Fibroblast of skin of scalp (primary cell): ENCODE data around the gene BAZ1B.
"Not testable (repeated sequence)": the region's sequence is repeated elsewhere in the genome, so short reads cannot be mapped to it uniquely, and the experiment has no call there.

ENCODE experiments used
- DNase-seq: peaks from one replicate; pipeline ENCODE4 v3.0.0-alpha.2; 2013

Gene BAZ1B

GRCh38 chr7:73443548-73444255 lies 78.4 kb downstream of the BAZ1B start:
- DNase-seq, result peak; percentile 59

GRCh38 chr7:73442903-73443500 lies 79.1 kb downstream of the BAZ1B start:
- DNase-seq, result no peak

- DNase-seq, result no peak
These were observed 79.7 kb downstream of the BAZ1B start for GRCh38 chr7:73442222-73442902.

DNA sequence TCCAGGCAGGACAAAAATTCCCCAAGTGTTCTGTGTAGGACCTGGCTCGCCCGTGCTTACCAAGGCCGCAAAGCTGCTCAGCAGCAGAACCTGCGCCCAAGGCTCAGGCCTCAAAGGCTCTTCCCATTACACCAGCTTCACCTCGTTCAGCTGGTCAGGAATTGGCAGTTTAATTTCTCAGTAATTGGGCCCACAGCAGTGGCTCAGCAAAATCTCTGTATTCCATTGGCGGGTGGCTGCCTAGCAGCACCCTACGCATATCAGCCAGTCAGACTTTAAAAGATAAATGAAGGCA lies 82.7 kb downstream of the BAZ1B start:
- DNase-seq, result no peak

GRCh38 chr7:73438547-73439409 lies 83.3 kb downstream of the BAZ1B start:
- no peak for DNase-seq

GRCh38 chr7:73437621-73438416 lies 84.3 kb downstream of the BAZ1B start:
- no peak for DNase-seq

- DNase-seq, result no peak
These were observed 85.0 kb downstream of the BAZ1B start for GRCh38 chr7:73437091-73437490.

GRCh38 chr7:73436031-73436929 lies 85.8 kb downstream of the BAZ1B start:
- peak; percentile 30 for DNase-seq

DNA sequence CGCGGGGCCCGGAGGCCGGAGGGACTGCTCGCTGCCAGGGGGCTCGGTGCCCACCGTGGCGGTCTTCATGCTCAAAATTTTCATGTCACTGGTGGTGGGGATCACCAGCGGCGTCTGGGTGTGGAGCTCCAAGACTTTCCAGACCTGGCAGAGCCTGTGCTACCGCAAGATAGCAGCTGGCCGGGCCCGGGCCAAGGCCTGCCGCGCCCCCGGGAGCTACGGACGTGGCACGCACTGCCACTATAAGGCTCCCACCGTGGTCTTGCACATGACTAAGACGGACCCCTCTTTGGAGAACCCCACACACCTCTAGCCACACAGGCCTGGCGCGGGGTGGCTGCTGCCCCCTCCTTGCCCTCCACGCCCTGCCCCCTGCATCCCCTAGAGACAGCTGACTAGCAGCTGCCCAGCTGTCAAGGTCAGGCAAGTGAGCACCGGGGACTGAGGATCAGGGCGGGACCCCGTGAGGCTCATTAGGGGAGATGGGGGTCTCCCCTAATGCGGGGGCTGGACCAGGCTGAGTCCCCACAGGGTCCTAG lies 86.6 kb downstream of the BAZ1B start:
- DNase-seq, result no peak

DNA sequence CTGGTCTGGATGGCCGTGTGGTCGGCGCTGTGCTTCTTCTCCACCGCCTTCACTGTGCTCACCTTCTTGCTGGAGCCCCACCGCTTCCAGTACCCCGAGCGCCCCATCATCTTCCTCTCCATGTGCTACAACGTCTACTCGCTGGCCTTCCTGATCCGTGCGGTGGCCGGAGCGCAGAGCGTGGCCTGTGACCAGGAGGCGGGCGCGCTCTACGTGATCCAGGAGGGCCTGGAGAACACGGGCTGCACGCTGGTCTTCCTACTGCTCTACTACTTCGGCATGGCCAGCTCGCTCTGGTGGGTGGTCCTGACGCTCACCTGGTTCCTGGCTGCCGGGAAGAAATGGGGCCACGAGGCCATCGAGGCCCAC lies 87.4 kb downstream of the BAZ1B start:
- DNase-seq, result no peak

DNA sequence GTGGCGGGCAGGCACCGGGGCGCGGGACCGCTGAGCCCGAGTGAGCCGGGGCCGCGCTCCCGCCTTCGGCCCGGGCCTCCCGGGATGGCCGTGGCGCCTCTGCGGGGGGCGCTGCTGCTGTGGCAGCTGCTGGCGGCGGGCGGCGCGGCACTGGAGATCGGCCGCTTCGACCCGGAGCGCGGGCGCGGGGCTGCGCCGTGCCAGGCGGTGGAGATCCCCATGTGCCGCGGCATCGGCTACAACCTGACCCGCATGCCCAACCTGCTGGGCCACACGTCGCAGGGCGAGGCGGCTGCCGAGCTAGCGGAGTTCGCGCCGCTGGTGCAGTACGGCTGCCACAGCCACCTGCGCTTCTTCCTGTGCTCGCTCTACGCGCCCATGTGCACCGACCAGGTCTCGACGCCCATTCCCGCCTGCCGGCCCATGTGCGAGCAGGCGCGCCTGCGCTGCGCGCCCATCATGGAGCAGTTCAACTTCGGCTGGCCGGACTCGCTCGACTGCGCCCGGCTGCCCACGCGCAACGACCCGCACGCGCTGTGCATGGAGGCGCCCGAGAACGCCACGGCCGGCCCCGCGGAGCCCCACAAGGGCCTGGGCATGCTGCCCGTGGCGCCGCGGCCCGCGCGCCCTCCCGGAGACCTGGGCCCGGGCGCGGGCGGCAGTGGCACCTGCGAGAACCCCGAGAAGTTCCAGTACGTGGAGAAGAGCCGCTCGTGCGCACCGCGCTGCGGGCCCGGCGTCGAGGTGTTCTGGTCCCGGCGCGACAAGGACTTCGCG lies 88.0 kb downstream of the BAZ1B start:
- peak; percentile 22 for DNase-seq

DNA sequence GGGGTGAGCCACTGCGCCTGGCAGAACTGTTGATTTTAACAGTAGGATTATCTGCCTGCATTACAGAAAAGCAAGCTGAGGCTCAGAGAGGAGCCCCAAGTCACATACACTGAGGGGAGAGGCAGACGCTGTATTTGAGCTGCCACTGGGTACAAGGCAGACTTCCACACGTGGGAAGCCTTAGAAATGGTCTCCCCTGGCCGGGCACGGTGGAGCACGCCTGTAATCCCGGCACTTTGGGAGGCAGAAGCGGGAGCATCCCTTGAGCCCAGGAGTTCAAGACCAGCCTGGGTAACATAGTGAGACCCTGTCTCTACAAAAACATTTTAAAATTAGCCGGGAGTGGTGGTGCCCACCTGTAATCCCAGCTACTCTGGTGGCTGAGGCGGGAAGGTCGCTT lies 89.4 kb downstream of the BAZ1B start:
- no peak for DNase-seq

DNA sequence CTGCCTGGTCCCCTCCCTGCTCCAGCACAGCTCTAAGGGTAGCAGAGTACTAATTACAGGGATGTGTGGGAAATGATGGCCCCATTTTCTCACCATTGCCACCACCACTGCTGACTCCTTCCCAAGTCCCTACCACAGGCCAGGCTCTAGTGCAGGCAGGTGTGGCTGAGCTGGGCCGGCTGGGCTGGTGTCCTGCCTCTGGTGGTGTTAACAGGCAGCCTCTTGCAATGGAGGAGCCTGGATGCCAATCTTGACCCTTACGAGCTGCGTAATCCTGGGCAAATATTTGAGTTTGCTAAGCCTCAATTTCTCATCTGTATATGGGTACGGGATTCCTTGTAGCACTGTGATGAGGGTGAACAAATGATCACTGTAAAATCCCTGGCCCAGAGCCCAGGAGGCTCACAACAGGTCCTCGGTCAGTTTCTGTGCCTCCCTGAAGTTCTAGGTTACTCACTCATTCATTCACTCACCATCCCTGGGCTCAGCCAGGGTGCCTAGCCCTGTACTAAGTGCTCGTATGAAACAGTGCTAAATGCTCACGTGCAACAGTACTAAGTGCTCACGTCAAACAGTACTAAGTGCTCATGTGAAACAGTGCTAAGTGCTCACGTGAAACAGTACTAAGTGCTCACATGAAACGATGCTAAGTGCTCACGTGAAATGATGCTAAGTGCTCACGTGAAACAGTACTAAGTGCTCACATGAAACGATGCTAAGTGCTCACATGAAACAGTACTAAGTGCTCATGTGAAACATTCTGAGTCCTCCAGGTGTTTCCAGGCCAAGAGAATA lies 90.9 kb downstream of the BAZ1B start:
- no peak for DNase-seq

DNA sequence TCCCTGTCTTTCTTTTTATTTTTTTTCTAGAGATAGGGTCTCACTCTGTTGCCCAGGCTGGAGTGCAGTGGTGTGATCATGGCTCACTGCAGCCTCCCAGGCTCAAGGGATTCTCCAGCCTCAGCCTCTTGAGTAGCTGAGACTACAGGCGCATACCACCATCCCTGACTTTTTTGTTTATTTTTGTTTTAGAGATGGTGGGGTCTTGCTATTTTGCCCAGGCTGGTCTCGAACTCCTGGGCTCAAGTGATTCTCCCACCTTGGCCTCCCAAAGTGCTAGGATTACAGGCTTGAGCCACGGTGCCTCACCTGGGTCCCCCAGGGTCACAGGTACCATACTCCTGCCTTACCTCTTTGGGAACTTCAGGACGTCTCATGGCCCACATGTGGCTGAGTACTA lies 91.6 kb downstream of the BAZ1B start:
- DNase-seq, result not testable (repeated sequence)

DNA sequence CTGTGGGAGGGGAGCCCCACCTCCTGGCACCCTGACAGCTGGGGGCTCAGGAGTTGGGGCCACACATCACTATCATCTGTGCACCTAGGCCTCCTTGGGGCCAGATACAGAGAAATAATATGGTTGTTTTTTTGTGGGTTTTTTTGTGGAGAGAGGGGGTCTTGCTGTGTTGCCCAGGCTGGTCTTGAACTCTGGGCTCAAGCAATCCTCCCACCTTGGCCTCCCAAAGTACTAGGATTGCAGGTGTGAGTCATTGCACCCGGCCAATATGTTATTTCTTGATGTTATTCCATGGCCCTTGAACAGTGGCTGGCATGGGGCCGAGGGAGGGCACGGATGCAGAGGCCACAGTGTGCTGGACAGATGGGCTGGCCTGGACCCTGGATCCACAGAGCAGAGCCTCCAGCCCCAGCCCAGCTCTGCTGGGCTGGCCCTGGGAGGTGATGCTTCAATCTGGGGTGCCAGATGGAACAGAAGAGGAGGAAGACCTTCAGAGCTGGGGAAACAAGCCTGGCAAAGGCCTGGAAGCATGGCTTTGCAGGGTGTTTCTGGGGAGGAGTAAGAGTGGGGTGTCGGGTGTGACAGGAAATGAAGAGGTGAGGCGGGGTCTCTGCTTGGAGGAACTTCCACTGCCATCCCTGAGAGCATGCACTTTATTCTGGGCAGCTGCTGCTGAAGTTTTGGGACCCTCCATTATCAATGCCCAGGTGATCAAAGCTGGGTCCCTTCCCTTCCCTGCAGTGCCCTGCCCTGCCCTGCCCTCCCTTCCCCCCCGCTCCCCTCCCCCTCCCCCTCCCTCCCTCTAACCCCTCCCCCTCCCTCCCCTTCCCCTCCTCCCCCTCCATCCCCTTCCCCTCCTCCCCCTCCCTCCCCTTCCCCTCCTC lies 92.2 kb downstream of the BAZ1B start:
- no peak for DNase-seq

DNA sequence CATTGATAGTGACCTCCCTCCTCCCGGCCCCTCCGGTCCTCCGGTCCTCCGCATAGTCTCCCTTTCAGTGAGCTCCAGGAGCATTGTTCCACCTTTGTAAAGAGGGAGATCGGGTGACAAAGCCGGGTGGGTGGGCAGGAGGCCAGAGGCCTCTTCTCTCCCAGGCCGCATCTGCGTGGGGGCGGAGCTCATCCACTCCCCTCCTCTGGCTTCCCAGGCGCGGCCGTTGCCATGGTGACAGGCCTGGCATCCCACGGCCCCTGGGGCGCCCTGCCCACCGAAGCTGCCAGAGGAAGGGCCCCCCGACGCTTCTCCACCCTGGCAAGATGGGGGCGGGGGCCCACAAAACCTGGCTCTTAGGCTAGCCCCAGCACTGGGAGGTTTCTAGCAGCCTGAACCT lies 92.9 kb downstream of the BAZ1B start:
- no peak for DNase-seq

GRCh38 chr7:73427902-73428787 lies 93.9 kb downstream of the BAZ1B start:
- DNase-seq, result no peak
